Prostate gland (tissue), 2 donors: Measurements from ENCODE around the gene WRAP53. TPM values are rescaled to one million over a fixed set of nuclear protein-coding genes. Genes with fewer than 3 reads are reported as not detected.

Experiments
- DNase-seq: peaks from one replicate; pipeline ENCODE4 v3.0.0-alpha.2; 2019; ENCODE audit warnings: low spot score
- H3K27ac ChIP-seq, 2 donors: fragments of 200-600 bp; sonication (generic); 2 replicates each; pipeline ENCODE4 v1.5.1; 2017 to 2019
- H3K27me3 ChIP-seq: fragments of 200-600 bp; sonication (generic); replicated peaks from 2 replicates; pipeline ENCODE4 v1.5.1; 2019; ENCODE audit not compliant: insufficient read depth
- H3K36me3 ChIP-seq, 2 donors: fragments of 200-600 bp; sonication (generic); 1 replicate in 1 of 2; 2 replicates in 1 of 2; pipeline versions ENCODE4 v1.5.1 to v1.8.1; 2017 to 2019
- H3K4me1 ChIP-seq: fragments of 200-600 bp; sonication (generic); replicated peaks from 2 replicates; pipeline ENCODE4 v1.5.1; 2019
- H3K4me3 ChIP-seq, 2 donors: fragments of 200-600 bp; sonication (generic); 2 replicates each; pipeline ENCODE4 v1.5.1; 2017 to 2019
- H3K9me3 ChIP-seq: fragments of 200-600 bp; sonication (generic); 2 replicates; pipeline ENCODE4 v1.5.1; 2017
- POLR2A ChIP-seq: fragments of 450-650 bp; IDR thresholded peaks from one replicate; pipeline ENCODE4 v1.6.1; 2016; ENCODE audit warnings: antibody characterized with exemption, mild to moderate bottlenecking
- POLR2AphosphoS5 ChIP-seq: sonication (generic); formaldehyde crosslinking; IDR thresholded peaks from one replicate; pipeline ENCODE4 v1.6.1; 2017; ENCODE audit warnings: antibody characterized with exemption
- WGBS: methylation state at CpG from one replicate; pipeline ENCODE4 v1.1.5; 2018; 5-methylcytosine and 5-hydroxymethylcytosine counted together
- intact Hi-C: fragments of 100-400 bp; cut with DNase I; formaldehyde crosslinking; loops from one replicate; pipeline ENCODE4 v1.14.2; 2022
- total RNA-seq, 2 donors: library from RNA; depleted of rRNA; stranded (reverse); fragments of >200 nt; gene quantifications; one replicate each; pipeline ENCODE4 v1.1.0, GENCODE V29; 2016
- TF ChIP-seq, protein P1 (sequence below), 4 experiments: fragments of 200-600 bp in 2 of 4; fragments of 450-650 bp in 2 of 4; sonication (generic) in 2 of 4; IDR thresholded peaks; 1 replicate in 3 of 4; 2 replicates in 1 of 4; pipeline ENCODE4 v1.5.1; 2016 to 2019; ENCODE audit warnings: antibody characterized with exemption in 4 of 4, mild to moderate bottlenecking in 2 of 4, moderate library complexity in 2 of 4

WRAP53 gene
- total RNA-seq, 2 donors from 2014 or later: 8.6 to 9.4 TPM

DNA sequence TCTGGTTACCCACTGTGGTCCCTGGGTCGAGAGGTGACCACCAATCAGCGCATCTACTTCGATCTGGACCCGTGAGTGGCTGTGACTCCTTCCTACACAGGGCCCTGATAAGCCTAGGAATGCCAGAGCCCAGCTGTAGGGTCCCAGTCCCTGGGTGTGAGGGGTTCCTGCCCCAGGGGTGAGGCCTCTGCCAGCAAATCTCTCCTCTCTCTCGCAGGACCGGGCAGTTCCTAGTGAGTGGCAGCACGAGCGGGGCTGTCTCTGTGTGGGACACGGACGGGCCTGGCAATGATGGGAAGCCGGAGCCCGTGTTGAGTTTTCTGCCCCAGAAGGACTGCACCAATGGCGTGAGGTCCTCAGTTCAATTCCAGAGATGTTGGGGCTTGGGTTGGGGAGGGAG, 14.5 kb downstream of the WRAP53 start:
- Histone ChIP-seq H3K4me3 (no peak overlapping the region), H3K27ac (no peak overlapping the region), H3K9me3 (no peaks in the 10 kb centered on the region), H3K27me3 (no peaks in the 10 kb centered on the region), H3K36me3 (peaks cover 0 to 7% of the 10 kb centered on the region in 2 donors), H3K4me1 (peaks cover 7% of the 10 kb centered on the region)
- TF ChIP-seq, protein P1, sequence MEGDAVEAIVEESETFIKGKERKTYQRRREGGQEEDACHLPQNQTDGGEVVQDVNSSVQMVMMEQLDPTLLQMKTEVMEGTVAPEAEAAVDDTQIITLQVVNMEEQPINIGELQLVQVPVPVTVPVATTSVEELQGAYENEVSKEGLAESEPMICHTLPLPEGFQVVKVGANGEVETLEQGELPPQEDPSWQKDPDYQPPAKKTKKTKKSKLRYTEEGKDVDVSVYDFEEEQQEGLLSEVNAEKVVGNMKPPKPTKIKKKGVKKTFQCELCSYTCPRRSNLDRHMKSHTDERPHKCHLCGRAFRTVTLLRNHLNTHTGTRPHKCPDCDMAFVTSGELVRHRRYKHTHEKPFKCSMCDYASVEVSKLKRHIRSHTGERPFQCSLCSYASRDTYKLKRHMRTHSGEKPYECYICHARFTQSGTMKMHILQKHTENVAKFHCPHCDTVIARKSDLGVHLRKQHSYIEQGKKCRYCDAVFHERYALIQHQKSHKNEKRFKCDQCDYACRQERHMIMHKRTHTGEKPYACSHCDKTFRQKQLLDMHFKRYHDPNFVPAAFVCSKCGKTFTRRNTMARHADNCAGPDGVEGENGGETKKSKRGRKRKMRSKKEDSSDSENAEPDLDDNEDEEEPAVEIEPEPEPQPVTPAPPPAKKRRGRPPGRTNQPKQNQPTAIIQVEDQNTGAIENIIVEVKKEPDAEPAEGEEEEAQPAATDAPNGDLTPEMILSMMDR (IDR thresholded peaks at IDR 0.05): no peak
- intact Hi-C loops: no loop called here
- 89% methylated on average over 13 of the region's 13 CpGs for WGBS
- DNase-seq: no peak

DNA sequence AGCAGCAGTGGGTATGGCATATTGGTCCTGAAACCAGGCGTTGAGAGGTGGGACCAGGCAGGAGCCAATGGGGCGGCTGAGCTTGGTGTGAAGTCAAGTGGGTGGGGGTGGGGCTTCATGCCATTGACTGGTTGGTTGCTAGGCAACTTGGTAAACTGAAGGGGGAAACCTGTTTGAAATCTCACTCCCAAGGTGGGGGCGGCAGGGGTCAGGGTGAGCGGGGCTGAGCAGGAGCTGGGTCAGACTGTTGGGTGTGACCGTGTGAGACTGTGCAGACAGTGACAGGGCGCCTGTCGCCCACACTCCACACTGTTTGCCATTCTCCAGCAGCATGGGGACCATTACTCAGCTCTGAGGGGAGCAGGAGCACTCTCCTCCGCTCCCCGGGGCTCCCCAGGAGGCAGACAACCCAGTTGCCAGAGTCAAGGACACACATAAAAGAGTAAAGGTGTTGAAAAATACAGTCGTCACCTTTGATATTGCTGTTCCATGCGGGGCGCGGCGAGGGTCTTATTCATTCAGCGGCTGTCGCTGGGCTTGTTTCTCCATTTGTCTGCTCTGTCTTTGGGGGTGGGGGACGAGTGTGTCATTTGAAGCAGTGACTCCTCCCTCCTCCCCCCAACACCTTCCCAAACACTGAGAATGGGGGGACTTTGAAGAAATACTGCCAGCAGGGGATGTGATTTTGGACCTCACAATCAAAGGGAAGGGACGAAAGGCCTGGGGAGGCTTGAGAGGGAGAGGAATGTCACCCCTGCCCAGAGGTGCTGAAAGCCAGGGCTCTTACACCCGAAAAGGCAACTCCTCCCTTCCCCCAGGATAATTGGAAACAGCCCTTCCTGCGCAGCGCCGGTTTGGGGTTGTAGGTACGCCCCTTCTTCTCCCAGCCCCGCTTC, 15.6 kb downstream of the WRAP53 start:
- H3K27me3 ChIP-seq: no peaks in the 10 kb centered on the region
- no peaks in the 10 kb centered on the region for H3K9me3 ChIP-seq
- no peak for TF ChIP-seq POLR2A
- TF ChIP-seq POLR2AphosphoS5: no peak
- TF ChIP-seq, protein P1 (IDR thresholded peaks at IDR 0.05): no peak
- peaks cover 7% of the 10 kb centered on the region for H3K4me1 ChIP-seq
- peaks cover 0 to 7% of the 10 kb centered on the region in 2 donors for H3K36me3 ChIP-seq
- no peak overlapping the region for H3K4me3 ChIP-seq
- intact Hi-C loops: no loop called here
- H3K27ac ChIP-seq: no peak overlapping the region
- no peak for DNase-seq
- WGBS: 45% methylated on average over 24 of the region's 24 CpGs

DNA sequence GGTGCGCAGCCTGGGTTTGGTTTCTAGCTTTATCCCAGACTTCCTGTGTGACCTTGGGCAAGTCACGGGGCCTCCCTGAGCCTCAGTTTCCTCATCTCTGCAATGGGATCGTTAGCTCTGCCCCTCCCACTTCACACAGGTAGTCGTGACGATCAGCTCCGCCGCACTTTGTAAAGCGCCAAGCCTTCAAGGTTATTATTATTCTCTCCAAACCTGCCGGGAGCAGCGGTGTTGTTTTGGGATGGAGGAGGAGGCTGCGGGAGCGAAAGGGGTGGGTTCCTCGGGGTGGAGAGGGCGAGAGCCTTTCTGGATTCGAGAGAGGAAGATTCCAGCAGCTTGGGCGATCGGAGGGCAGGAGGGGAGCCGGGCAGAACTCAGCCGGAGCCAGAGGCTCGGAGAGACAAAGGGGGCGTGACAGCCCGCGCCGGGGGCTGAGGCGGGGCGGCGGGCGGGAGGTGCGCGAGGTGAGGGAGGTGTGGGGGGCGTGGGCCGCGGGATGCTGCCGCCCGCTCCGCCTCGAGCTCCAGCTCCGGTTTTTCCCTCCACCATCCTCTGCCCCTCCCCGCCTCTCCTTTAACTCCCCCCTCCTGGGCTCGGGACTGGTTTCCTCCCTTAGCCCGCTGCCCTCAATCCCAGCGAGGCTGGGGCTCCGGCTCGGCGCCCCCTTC, 16.5 kb downstream of the WRAP53 start, which contains the start of gene EFNB3:
Gene EFNB3 (plus strand): TSS at position 602 of the 668 bp plus-strand sequence. CDS start 397 bp downstream, outside the sequence.
- no peaks in the 10 kb centered on the region for H3K27me3 ChIP-seq
- peaks cover 0 to 7% of the 10 kb centered on the region in 2 donors for H3K36me3 ChIP-seq
- 2% methylated on average over 35 of the region's 45 CpGs for WGBS
- peaks cover 7% of the 10 kb centered on the region for H3K4me1 ChIP-seq
- DNase-seq: peak; percentile 28
- peak within 1 kb of the TSS; percentile 28 to 45 for H3K4me3 ChIP-seq
- no peak for TF ChIP-seq POLR2AphosphoS5
- TF ChIP-seq POLR2A: no peak
- TF ChIP-seq, protein P1 (IDR thresholded peaks at IDR 0.05): no peak
- intact Hi-C loops: no loop called here
- no peak within 1 kb of the TSS for H3K27ac ChIP-seq
- no peaks in the 10 kb centered on the region for H3K9me3 ChIP-seq

DNA sequence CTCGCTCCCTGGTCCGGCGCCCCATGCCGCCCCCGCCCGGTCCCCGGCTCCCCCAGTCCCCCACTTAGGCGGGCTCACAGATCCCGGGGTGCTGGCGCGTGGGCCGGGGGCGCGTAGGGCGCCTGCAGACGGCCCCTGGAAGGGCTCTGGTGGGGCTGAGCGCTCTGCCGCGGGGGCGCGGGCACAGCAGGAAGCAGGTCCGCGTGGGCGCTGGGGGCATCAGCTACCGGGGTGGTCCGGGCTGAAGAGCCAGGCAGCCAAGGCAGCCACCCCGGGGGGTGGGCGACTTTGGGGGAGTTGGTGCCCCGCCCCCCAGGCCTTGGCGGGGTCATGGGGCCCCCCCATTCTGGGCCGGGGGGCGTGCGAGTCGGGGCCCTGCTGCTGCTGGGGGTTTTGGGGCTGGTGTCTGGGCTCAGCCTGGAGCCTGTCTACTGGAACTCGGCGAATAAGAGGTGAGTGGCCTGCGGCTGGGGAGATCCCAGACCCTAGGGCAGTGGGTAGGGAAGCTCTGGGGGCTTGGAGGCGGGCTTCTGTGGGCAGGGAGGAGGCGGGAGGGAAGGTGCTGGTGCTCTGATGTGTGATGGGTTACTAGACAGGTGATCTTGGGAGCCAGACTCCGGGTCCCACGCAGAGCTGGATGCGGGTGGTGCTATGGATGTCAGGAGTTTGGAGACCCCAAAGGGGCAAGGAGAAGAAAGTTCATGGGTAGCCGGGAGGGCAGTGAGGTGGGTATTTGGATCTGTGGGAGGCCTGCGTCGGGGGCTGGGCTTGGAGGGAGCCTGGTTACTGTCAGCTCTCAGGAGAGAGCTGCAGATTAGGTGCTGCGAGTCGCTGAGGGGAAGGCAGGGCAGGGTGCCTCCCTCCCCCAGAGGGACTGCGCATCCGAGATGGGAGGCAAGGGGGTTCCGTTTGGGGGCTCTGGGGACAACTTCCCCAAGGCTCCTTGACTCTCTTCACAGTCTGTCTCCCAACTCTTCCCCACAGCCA, 17.3 kb downstream of the WRAP53 start:
- Histone ChIP-seq H3K9me3 (no peaks in the 10 kb centered on the region), H3K36me3 (peaks cover 0 to 7% of the 10 kb centered on the region in 2 donors), H3K27ac (no peak overlapping the region), H3K27me3 (no peaks in the 10 kb centered on the region), H3K4me1 (peaks cover 7% of the 10 kb centered on the region), H3K4me3 (peak overlapping the region; percentile 28 to 45)
- 8% methylated on average over 33 of the region's 50 CpGs for WGBS
- TF ChIP-seq, protein P1 (IDR thresholded peaks at IDR 0.05): no peak
- TF ChIP-seq POLR2A (no peak), POLR2AphosphoS5 (no peak)
- intact Hi-C loops: no loop called here
- DNase-seq: no peak
